GM03348 (cell line): ENCODE measurements around the gene TMEM63B.
"Not testable (repeated sequence)": the region's sequence is repeated elsewhere in the genome, so short reads cannot be mapped to it uniquely, and the experiment has no call there.

Experiments
- DNase-seq: peaks from one replicate; pipeline ENCODE4 v3.0.0; 2012; ENCODE audit warnings: low spot score

The TMEM63B gene

GRCh38 chr6:44127186-44128019 lies at the start of gene TMEM63B, which contains the start of gene MRPL14:
Gene TMEM63B, plus strand, starts transcription at chr6:44127554. Its CDS starts 7,031 bp downstream, at chr6:44134585.
Gene MRPL14, minus strand, starts transcription at chr6:44127452. Its CDS starts 10,841 bp downstream, at chr6:44116611.
- DNase-seq: peak; percentile 100

GRCh38 chr6:44078219-44078826 lies 49.0 kb upstream of the TMEM63B start:
- DNase-seq: no peak

- DNase-seq: peak; percentile 84
Measured at GRCh38 chr6:44078827-44079671, 48.3 kb upstream of the TMEM63B start.

GRCh38 chr6:44079672-44080071 lies 47.7 kb upstream of the TMEM63B start:
- no peak for DNase-seq

GRCh38 chr6:44080561-44081521 lies 46.5 kb upstream of the TMEM63B start:
- DNase-seq: no peak

- no peak for DNase-seq
Measured at GRCh38 chr6:44081753-44082152, 45.6 kb upstream of the TMEM63B start.

- no peak for DNase-seq
Measured at GRCh38 chr6:44082872-44083321, 44.5 kb upstream of the TMEM63B start.

- DNase-seq: no peak
Measured at GRCh38 chr6:44084231-44085014, 42.9 kb upstream of the TMEM63B start.

GRCh38 chr6:44085219-44085618 lies 42.1 kb upstream of the TMEM63B start:
- no peak for DNase-seq

GRCh38 chr6:44086931-44087574 lies 40.3 kb upstream of the TMEM63B start:
- DNase-seq: no peak

- no peak for DNase-seq
Measured at GRCh38 chr6:44087623-44088022, 39.7 kb upstream of the TMEM63B start.

- no peak for DNase-seq
Measured at GRCh38 chr6:44088827-44089590, 38.3 kb upstream of the TMEM63B start.

- no peak for DNase-seq
Measured at GRCh38 chr6:44090465-44090864, 36.9 kb upstream of the TMEM63B start.

- not testable (repeated sequence) for DNase-seq
Measured at GRCh38 chr6:44091356-44091755, 36.0 kb upstream of the TMEM63B start.

- DNase-seq: no peak
Measured at GRCh38 chr6:44091981-44092884, 35.1 kb upstream of the TMEM63B start.

GRCh38 chr6:44093066-44093465 lies 34.3 kb upstream of the TMEM63B start:
- no peak for DNase-seq

- no peak for DNase-seq
Measured at GRCh38 chr6:44093750-44094402, 33.5 kb upstream of the TMEM63B start.
